IgD-negative memory B cell (primary cell): Measurements from ENCODE around the gene GRIN2D. TPM values are rescaled to one million over a fixed set of nuclear protein-coding genes. Genes with fewer than 3 reads are reported as not detected.

Experiments used
- H3K27ac Mint-ChIP-seq, 3 donors: one replicate each; pipeline ENCODE4 v1.8.0; 2020 to 2022; ENCODE audit warnings: mild to moderate bottlenecking in 3 of 3, mixed read lengths in 3 of 3, moderate library complexity in 1 of 3
- H3K27me3 Mint-ChIP-seq: one replicate; pipeline ENCODE4 v1.8.0; 2021; ENCODE audit warnings: mixed read lengths
- H3K36me3 Mint-ChIP-seq: one replicate; pipeline ENCODE4 v1.8.0; 2020; ENCODE audit warnings: mild to moderate bottlenecking, mixed read lengths
- H3K4me1 Mint-ChIP-seq, 3 donors: one replicate each; pipeline ENCODE4 v1.8.0; 2020 to 2022; ENCODE audit warnings: mixed read lengths in 3 of 3, mild to moderate bottlenecking in 1 of 3
- H3K4me3 Mint-ChIP-seq, 4 donors: one replicate each; pipeline ENCODE4 v1.8.0; 2020 to 2022; ENCODE audit warnings: mild to moderate bottlenecking in 4 of 4, mixed read lengths in 4 of 4, moderate library complexity in 3 of 4
- H3K9me3 Mint-ChIP-seq, 3 donors: one replicate each; pipeline ENCODE4 v1.8.0; 2020 to 2021; ENCODE audit warnings: mixed read lengths in 3 of 3, mild to moderate bottlenecking in 1 of 3
- polyA plus RNA-seq: library from polyadenylated mRNA; unstranded; fragments of 300-500 nt; fragmentation: Illumina TruSeq; gene quantifications from one replicate; pipeline ENCODE4 v1.2.3, GENCODE V29; 2021

The GRIN2D gene
- polyA plus RNA-seq, 1 donor from 2014 or later: not detected

GRCh38 chr19:48398102-48398374, 4.6 kb downstream of the GRIN2D start:
- peaks cover 32% of the 10 kb centered on the region for H3K27me3 Mint-ChIP-seq
- peak overlapping the region; percentile 11 to 63 (median 60) for H3K27ac Mint-ChIP-seq
- H3K4me3 Mint-ChIP-seq: peak overlapping the region; percentile 78 to 91 (median 83)
- no peaks in the 10 kb centered on the region for H3K36me3 Mint-ChIP-seq
- peaks cover 8 to 23% (median 18%) of the 10 kb centered on the region in 3 donors for H3K4me1 Mint-ChIP-seq
- H3K9me3 Mint-ChIP-seq: peaks cover 0 to 4% (median 2%) of the 10 kb centered on the region in 3 donors

DNA sequence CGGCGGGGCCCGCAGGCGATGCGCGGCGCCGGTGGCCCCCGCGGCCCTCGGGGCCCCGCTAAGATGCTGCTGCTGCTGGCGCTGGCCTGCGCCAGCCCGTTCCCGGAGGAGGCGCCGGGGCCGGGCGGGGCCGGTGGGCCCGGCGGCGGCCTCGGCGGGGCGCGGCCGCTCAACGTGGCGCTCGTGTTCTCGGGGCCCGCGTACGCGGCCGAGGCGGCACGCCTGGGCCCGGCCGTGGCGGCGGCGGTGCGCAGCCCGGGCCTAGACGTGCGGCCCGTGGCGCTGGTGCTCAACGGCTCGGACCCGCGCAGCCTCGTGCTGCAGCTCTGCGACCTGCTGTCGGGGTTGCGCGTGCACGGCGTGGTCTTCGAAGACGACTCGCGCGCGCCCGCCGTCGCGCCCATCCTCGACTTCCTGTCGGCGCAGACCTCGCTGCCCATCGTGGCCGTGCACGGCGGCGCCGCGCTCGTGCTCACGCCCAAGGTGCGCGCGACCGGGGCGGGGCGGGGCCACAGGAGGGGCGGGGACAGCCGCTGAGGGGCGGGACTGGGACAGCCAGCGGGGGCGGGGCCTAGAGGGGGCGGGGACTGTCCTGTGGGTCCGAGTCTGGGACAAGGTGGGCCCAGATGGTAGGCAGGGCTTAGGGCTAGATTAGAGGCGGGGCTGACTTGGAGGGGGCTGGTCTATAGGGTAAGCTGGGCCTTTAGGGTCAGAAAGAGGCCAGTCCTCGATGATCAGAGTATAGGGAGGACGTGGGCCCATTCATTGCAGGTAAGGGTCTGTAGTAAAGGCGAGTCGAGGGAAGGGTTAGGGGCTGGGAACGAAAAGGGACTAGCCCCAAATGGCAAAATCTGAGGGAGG, 5.1 kb downstream of the GRIN2D start:
- Mint-ChIP-seq H3K9me3 (peaks cover 0 to 4% (median 2%) of the 10 kb centered on the region in 3 donors), H3K27ac (peak overlapping the region in 2 of 3 donors; percentile 11 to 64), H3K4me3 (peak overlapping the region; percentile 65 to 88 (median 81)), H3K36me3 (no peaks in the 10 kb centered on the region), H3K4me1 (peaks cover 8 to 26% (median 21%) of the 10 kb centered on the region in 3 donors), H3K27me3 (peaks cover 32% of the 10 kb centered on the region)

GRCh38 chr19:48400018-48400742, 6.7 kb downstream of the GRIN2D start:
- Mint-ChIP-seq H3K27ac (peak overlapping the region in 2 of 3 donors; percentile 4 to 64), H3K4me1 (peaks cover 8 to 21% (median 17%) of the 10 kb centered on the region in 3 donors), H3K27me3 (peaks cover 24% of the 10 kb centered on the region)

DNA sequence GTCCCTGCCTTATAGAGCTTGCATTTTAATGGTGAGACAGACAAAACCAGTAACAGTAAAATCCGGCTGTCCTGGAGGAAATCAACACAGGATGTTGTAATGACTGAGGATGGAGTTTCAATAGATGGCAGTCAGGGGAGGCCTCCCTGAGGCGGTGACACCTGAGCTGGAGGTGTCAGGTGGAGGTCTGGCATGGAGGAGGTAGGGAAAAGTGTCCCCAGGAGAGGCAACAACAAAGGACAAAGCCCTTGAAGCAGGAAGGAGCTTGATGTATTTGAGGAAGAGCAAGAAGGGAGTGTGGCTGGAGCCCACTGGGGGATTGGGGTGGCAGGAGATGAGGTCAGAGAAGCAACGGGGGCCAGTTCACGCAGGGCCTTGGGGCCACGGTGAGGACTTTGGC, 7.8 kb downstream of the GRIN2D start:
- Mint-ChIP-seq H3K4me3 (peak overlapping the region in 1 of 4 donors; percentile 13), H3K27ac (peak overlapping the region in 1 of 3 donors; percentile 25), H3K9me3 (peaks cover 3 to 4% (median 4%) of the 10 kb centered on the region in 3 donors), H3K4me1 (peaks cover 8 to 21% (median 17%) of the 10 kb centered on the region in 3 donors), H3K27me3 (peaks cover 16% of the 10 kb centered on the region), H3K36me3 (peaks cover 4% of the 10 kb centered on the region)

More at GRCh38 chr19:48400018-48400742, 6.7 kb downstream of the GRIN2D start:
- Mint-ChIP-seq H3K9me3 (peaks cover 0 to 4% (median 2%) of the 10 kb centered on the region in 3 donors), H3K36me3 (no peaks in the 10 kb centered on the region), H3K4me3 (peak overlapping the region in 3 of 4 donors; percentile 9 to 88 (median 75))

DNA sequence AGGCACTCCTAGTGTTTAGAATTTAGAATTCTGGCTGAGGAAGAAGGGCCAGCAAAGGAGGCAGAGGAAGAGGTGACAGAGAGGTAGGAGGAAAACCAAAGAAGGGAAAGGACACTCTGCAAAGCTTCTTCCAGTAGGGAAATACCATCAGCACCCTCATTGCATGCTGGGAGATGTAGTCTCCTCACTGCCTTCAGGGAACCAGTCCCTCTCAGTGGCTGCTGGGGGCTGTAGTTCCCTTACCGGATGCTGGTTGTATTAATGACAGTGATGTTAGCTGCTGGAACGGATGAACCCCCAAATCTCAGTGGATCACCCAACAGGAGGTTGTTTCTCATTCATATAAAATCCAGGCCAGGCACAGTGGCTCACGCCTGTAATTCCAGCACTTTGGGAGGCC, 10.1 kb downstream of the GRIN2D start:
- Mint-ChIP-seq H3K27ac (no peak overlapping the region), H3K9me3 (peaks cover 3 to 6% (median 4%) of the 10 kb centered on the region in 3 donors), H3K27me3 (peaks cover 14% of the 10 kb centered on the region), H3K4me1 (peaks cover 8 to 14% (median 14%) of the 10 kb centered on the region in 3 donors), H3K36me3 (peaks cover 4% of the 10 kb centered on the region), H3K4me3 (no peak overlapping the region)

DNA sequence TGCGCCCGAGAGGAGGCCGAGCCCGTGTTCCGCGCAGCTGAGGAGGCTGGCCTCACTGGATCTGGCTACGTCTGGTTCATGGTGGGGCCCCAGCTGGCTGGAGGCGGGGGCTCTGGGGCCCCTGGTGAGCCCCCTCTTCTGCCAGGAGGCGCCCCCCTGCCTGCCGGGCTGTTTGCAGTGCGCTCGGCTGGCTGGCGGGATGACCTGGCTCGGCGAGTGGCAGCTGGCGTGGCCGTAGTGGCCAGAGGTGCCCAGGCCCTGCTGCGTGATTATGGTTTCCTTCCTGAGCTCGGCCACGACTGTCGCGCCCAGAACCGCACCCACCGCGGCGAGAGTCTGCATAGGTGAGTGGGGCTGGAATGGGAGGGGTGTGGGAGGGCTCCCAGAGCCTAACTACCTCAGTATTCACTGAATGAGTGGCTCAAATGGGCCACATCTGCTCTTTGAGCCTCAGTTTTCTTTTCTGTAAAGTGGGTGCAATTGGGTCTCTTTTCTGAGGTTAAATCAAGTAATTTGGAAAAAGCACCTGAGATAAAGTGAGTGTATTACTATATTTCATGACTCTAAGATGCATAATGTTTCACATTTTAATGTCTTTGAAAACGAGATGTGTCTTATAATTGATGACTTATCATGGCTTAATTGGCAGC, 11.7 kb downstream of the GRIN2D start:
- no peak overlapping the region for H3K27ac Mint-ChIP-seq
- peaks cover 2 to 6% (median 4%) of the 10 kb centered on the region in 3 donors for H3K9me3 Mint-ChIP-seq
- H3K36me3 Mint-ChIP-seq: peaks cover 4% of the 10 kb centered on the region
- H3K4me3 Mint-ChIP-seq: no peak overlapping the region
- peaks cover 8 to 11% (median 9%) of the 10 kb centered on the region in 3 donors for H3K4me1 Mint-ChIP-seq
- peaks cover 17% of the 10 kb centered on the region for H3K27me3 Mint-ChIP-seq

- peak overlapping the region in 1 of 3 donors; percentile 78 for H3K27ac Mint-ChIP-seq
- no peak overlapping the region for H3K4me3 Mint-ChIP-seq
- peaks cover 4 to 11% (median 7%) of the 10 kb centered on the region in 3 donors for H3K4me1 Mint-ChIP-seq
- peaks cover 4% of the 10 kb centered on the region for H3K36me3 Mint-ChIP-seq
- peaks cover 21% of the 10 kb centered on the region for H3K27me3 Mint-ChIP-seq
- peaks cover 2 to 6% (median 4%) of the 10 kb centered on the region in 3 donors for H3K9me3 Mint-ChIP-seq
Measured at GRCh38 chr19:48405850-48406249, 12.4 kb downstream of the GRIN2D start.

DNA sequence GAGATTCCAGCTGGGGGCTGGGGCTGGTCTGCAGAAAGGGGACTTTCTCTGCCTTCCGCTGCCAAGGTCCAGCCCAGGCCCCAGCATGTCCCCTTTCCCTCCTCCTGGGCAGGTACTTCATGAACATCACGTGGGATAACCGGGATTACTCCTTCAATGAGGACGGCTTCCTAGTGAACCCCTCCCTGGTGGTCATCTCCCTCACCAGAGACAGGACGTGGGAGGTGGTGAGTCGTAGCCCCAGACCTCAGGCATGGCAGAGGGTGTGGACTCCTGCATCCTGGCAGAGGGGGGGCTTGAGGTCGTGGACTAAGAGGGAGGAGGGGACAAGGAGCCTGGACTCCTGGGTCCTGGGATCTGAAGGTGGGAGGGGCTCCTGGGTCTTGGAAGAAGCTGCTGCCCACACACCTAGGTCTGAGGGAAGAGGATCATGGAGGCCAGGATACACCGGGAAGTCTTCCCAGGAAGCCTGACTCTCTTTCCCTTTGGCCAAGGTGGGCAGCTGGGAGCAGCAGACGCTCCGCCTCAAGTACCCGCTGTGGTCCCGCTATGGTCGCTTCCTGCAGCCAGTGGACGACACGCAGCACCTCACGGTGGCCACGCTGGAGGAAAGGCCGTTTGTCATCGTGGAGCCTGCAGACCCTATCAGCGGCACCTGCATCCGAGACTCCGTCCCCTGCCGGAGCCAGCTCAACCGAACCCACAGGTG, 20.6 kb downstream of the GRIN2D start:
- Mint-ChIP-seq H3K27me3 (peaks cover 30% of the 10 kb centered on the region), H3K27ac (peak overlapping the region in 1 of 3 donors; percentile 42), H3K4me3 (peak overlapping the region in 3 of 4 donors; percentile 63 to 83 (median 71)), H3K36me3 (no peaks in the 10 kb centered on the region), H3K9me3 (no peaks in the 10 kb centered on the region), H3K4me1 (peaks cover 2 to 13% (median 6%) of the 10 kb centered on the region in 3 donors)

DNA sequence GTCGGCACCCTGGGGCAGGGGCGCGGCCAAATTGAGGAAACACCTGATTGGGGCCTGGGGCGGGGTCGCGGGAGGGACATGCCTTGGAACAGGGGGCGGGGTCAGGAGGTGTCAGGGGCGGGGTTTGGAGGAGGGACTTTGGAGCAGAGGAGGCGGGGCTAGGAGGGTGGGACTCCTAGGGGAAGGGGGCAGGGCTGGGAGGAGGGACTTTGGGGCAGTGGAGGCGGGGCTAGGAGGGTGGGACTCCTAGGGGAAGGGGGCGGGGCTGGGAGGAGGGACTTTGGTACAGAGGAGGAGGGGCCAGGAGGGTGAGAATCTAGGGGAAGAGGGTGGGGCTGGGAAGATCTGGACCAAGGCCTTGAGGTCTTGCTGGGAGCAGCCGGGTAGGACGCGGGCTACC, 21.9 kb downstream of the GRIN2D start:
- no peaks in the 10 kb centered on the region for H3K9me3 Mint-ChIP-seq
- H3K27ac Mint-ChIP-seq: no peak overlapping the region
- H3K36me3 Mint-ChIP-seq: no peaks in the 10 kb centered on the region
- H3K4me3 Mint-ChIP-seq: peak overlapping the region in 2 of 4 donors; percentile 68 to 83
- peaks cover 6 to 16% (median 9%) of the 10 kb centered on the region in 3 donors for H3K4me1 Mint-ChIP-seq
- H3K27me3 Mint-ChIP-seq: peaks cover 30% of the 10 kb centered on the region

GRCh38 chr19:48415806-48416221, 22.3 kb downstream of the GRIN2D start:
- Mint-ChIP-seq H3K36me3 (no peaks in the 10 kb centered on the region), H3K9me3 (no peaks in the 10 kb centered on the region), H3K4me3 (peak overlapping the region in 2 of 4 donors; percentile 45 to 73), H3K4me1 (peaks cover 6 to 16% (median 9%) of the 10 kb centered on the region in 3 donors), H3K27ac (no peak overlapping the region), H3K27me3 (peaks cover 26% of the 10 kb centered on the region)

- Mint-ChIP-seq H3K4me3 (peak overlapping the region in 1 of 4 donors; percentile 83), H3K36me3 (no peaks in the 10 kb centered on the region), H3K4me1 (peaks cover 6 to 16% (median 9%) of the 10 kb centered on the region in 3 donors), H3K9me3 (no peaks in the 10 kb centered on the region), H3K27me3 (peaks cover 26% of the 10 kb centered on the region), H3K27ac (peak overlapping the region in 1 of 3 donors; percentile 71)
Measured at GRCh38 chr19:48417421-48417820, 24.0 kb downstream of the GRIN2D start.

- H3K36me3 Mint-ChIP-seq: no peaks in the 10 kb centered on the region
- peak overlapping the region; percentile 65 to 98 (median 92) for H3K4me3 Mint-ChIP-seq
- peaks cover 6 to 18% (median 11%) of the 10 kb centered on the region in 3 donors for H3K4me1 Mint-ChIP-seq
- no peaks in the 10 kb centered on the region for H3K9me3 Mint-ChIP-seq
- peaks cover 25% of the 10 kb centered on the region for H3K27me3 Mint-ChIP-seq
- peak overlapping the region; percentile 60 to 83 (median 76) for H3K27ac Mint-ChIP-seq
Measured at GRCh38 chr19:48418317-48419064, 25.0 kb downstream of the GRIN2D start.

- no peaks in the 10 kb centered on the region for H3K9me3 Mint-ChIP-seq
- peaks cover 17% of the 10 kb centered on the region for H3K27me3 Mint-ChIP-seq
- no peaks in the 10 kb centered on the region for H3K36me3 Mint-ChIP-seq
- peak overlapping the region in 2 of 3 donors; percentile 60 to 83 for H3K27ac Mint-ChIP-seq
- H3K4me1 Mint-ChIP-seq: peaks cover 6 to 20% (median 11%) of the 10 kb centered on the region in 3 donors
- peak overlapping the region; percentile 65 to 98 (median 92) for H3K4me3 Mint-ChIP-seq
Measured at GRCh38 chr19:48419158-48419920, 25.9 kb downstream of the GRIN2D start.
